AML-193 (cell line): ENCODE measurements around the gene TOR2A.
"Not testable (repeated sequence)": the region's sequence is repeated elsewhere in the genome, so short reads cannot be mapped to it uniquely, and the experiment has no call there.

Experiments used
- DNase-seq, 2 experiments: peaks; one replicate each; lab custom pipeline; 2025; lab: John Stamatoyannopoulos, UW

Gene TOR2A

GRCh38 chr9:127768698-127769097 lies 33.6 kb upstream of the TOR2A start:
- DNase-seq: no peak

DNA sequence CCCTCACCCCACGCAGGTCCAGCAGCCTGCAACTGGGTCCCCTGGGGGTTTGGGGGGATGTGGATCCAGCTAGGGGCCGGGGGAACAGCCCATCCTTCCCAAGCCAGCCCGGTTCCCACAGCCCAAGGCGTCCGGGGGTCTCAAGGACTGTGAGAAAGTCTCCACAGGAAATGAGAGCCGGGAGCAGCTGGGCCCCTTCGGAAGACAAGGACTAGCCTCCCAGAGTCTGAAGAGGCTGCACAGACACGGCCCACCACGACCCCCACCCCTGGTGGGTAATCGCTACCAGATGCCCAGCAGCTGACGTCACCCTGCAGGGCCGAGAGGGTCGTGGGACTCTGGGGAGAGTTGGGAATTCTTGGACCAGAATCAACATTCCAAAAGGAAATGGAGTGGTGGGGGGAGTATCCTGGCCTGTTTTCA lies 32.8 kb upstream of the TOR2A start:
- no peak for DNase-seq

GRCh38 chr9:127767410-127767809 lies 32.3 kb upstream of the TOR2A start:
- DNase-seq: no peak

DNA sequence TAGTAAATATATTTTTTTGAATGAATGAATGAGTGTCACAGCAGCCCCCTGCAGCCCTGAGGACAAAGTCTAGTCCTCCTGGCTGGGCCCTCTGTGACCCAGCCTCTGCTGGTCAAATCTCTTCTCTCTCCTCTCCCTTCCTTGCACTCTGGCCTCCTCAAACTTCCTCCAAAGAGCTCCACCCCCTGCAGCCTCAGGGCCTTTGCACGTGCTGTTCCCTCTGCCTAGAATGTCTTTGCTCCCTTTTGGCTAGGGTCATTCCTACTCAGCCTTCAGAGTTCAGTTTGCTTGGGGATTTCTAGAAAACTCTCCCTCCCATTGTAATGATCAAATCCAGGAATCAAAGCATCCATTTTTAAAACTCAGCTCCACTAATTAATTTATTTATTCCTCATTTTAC lies 30.3 kb upstream of the TOR2A start:
- no peak for DNase-seq

- peak; percentile 71 to 72 for DNase-seq
These were observed 28.9 kb upstream of the TOR2A start for GRCh38 chr9:127763918-127764384.

GRCh38 chr9:127762111-127762676 lies 27.1 kb upstream of the TOR2A start:
- DNase-seq: peak; percentile 8

GRCh38 chr9:127761491-127761956 lies 26.4 kb upstream of the TOR2A start:
- DNase-seq: no peak

- no peak for DNase-seq
These were observed 26.0 kb upstream of the TOR2A start for GRCh38 chr9:127761061-127761460.

GRCh38 chr9:127758843-127759242 lies 23.7 kb upstream of the TOR2A start:
- no peak for DNase-seq

- DNase-seq: not testable (repeated sequence)
These were observed 21.7 kb upstream of the TOR2A start for GRCh38 chr9:127756776-127757175.

- DNase-seq: no peak
These were observed 21.1 kb upstream of the TOR2A start for GRCh38 chr9:127756233-127756632.

DNA sequence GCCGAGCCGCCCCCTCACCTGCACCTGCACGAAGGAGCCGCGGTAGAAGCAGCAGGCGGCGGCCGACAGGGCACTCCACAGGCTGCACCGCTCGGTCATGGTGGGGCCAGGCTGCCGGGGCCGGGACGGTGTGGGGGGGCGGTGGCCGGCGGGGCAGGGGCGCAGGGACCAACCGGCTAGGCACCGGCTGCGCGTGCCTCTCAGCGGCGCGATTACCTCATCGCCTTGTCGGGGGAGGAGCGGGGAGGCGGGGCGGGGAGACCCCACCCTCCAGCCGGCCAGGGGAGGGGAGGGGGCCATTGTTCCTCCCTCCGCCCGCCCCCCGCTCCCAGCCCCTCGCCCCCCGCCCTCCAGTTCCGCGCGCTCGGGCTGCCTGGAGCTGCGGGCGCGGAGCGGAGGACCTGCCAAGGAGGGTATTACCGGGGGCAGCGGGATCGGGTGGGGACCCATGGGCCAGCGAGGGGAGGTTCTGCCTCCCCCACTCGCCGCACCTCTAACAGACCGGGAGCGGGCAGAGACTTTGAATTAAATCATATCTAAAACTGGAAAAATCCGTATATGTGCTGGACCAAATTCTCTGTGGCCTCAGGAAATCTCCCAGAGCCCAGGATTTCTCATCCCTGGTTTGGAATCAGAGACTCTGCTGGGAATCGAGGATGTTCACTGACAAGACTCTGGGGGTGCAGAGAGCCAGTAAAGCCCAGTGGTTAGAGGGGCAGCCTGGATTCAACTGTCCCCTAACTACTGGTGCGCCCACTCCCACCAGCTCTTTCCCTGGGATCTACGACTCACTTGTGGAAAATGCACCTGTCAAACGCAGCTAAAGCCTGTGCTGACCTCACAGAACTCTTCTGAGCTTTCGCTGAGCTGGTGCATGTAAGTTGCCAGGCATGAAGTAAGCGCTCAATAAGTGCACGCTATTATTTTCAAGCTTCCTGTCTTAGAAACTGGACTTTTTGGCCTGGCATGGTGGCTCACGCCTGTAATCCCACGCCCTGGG lies 20.3 kb upstream of the TOR2A start:
- DNase-seq: no peak

- no peak for DNase-seq
These were observed 19.3 kb upstream of the TOR2A start for GRCh38 chr9:127754099-127755060.

DNA sequence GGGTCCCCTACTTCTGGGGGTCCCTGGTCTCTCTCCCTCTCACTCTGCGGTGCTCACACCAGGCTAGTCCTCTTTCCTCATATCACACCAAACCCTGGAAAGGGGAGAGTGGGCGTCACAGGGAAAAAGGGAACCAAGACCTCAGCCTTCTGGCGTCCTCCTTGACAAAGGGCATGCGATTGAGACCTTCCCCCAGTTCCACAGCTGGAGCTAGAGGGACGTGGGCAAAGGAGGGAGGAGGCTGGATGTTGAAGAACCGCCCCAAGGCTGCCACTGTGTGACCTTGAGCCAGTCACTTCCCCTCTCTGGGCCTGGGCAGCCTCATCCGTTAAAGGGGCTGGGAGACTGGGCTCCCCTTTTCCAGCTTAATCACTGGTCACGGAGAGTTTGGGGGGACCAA lies 18.5 kb upstream of the TOR2A start:
- DNase-seq: no peak

- no peak for DNase-seq
These were observed 18.1 kb upstream of the TOR2A start for GRCh38 chr9:127753148-127753547.

DNA sequence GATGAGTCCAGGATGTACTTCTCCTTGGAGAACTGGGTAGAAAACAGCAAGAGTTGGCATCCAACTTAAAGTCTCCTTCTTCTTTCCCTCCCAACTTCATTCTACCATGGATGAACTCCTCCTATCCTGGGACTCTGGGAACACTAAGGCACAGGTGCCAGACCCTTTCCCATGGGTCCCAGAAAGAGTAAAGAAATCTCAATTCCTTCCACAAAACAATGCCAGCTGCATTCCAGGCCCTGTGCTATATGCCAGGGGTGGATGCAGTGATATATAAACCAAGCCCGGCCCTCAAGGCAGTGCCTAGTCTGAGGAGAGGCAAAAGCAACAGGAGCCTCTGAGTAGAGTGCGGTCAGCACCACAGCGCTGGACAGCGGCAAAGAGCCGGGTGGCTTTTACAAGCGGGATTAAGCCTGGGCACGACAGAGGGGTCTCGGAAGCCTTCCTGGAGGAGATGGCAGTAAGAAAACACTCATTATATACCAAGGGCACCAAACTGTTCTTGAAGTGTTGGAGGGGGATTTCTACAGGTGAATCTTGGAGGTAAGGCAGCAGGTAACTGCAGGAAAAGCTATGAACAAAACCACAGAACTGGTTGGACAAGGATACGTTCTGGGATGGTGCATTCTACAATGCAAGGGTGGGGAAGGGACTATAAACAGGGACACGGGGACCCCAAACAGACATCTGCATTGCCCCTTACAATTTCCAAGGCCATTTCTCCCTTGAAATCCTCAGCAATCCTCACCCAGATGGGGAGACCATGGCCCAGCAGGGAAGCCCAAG lies 16.4 kb upstream of the TOR2A start:
- no peak for DNase-seq

DNA sequence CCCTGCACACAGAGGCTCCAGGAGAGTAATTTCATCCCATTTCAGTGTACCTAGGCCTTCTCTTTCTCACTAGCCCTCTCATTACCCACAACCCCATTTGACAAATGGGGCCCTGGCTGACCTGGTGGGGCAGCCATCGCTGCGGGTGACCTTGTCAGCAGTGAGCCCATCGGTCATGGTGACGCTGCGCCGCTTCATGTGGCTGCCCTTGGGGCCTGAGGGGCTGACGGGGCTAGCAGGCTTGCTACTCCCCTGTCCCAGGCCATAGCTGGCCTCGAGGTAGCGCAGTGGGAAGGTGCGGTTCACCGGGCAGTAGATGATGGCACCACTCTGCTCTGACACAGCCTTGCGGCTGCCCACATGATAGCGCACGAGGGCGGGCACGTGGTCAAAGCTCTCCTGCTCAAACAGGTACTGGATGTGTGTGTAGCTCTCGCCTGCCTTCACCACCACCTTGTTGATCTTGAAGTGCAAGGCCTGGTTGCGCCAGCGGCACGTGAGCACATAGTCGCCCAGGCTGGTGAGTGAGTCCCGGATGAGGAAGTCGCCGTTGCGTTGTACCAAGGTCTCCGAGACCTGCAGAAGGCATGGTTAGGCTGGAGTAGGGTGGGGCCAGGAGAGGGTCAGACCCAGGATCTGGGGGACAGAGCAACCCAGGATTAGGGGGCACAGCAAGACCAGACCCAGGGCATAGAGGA lies 14.1 kb upstream of the TOR2A start:
- no peak for DNase-seq

GRCh38 chr9:127746959-127747569 lies 12.0 kb upstream of the TOR2A start:
- DNase-seq: no peak

DNA sequence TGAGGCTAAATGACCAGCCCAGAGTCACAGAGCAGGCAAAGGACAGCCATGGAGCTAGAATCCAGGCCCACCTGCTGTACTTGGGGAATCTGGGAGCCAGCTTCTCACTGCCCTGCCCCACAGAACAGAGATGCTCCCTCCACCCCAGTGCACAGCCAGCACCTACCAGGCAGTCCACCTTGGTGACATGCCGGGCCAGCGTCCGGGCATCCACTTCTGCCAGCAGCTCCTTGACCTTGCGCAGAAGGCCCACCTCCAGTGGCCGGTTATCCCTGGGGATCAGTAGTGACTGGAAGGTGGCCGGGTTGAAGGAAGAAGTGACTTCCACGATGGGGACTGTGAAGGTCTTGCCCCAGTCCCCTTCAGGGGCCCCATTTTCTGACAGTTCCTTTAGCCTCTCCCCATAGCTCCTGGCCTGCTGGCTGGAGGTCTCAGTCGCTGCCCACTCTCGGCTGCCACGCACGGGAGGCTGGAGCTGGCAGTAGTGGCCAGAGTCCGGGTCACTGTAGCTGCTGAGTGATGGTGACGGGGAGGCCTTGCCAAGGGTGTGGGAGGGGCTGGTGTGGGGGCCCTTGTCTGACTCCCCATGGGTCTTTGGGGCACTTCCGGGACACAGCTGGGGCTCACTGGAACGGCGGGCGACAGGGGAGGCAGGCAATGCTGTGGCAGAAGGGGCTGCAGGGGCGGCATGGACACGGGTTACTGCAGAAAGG lies 9.5 kb upstream of the TOR2A start:
- no peak for DNase-seq
